HepG2 (cell line): ENCODE data around the gene KCNH8.

Experiments used
- CTCF ChIP-seq: sonication (generic); formaldehyde crosslinking; IDR thresholded peaks from 2 replicates; pipeline ENCODE4 v1.5.0; 2020; ENCODE audit warnings: mild to moderate bottlenecking, missing genetic modification reagents, moderate library complexity
- EP300 ChIP-seq, 3 experiments: sonication (generic) in 1 of 3; formaldehyde crosslinking in 1 of 3; IDR thresholded peaks; 2 replicates each; pipeline versions ENCODE4 v1.5.1 to v1.6.1; 2011 to 2020; ENCODE audit warnings: low read depth in 2 of 3, low read length in 2 of 3, borderline replicate concordance in 1 of 3, improper control_type of control experiment in 1 of 3, mild to moderate bottlenecking in 1 of 3, missing genetic modification reagents in 1 of 3, moderate library complexity in 1 of 3
- GMEB1 ChIP-seq: sonication (generic); formaldehyde crosslinking; IDR thresholded peaks from 2 replicates; pipeline ENCODE4 v1.5.1; 2020; ENCODE audit warnings: missing genetic modification reagents, mild to moderate bottlenecking, borderline replicate concordance
- GTF2F1 ChIP-seq: fragments of 150-350 bp; IDR thresholded peaks from 2 replicates; pipeline ENCODE4 v1.6.1; 2014; ENCODE audit warnings: low read length
- HIVEP1 ChIP-seq: sonication (generic); formaldehyde crosslinking; IDR thresholded peaks from 2 replicates; pipeline ENCODE4 v1.4.0; 2020; ENCODE audit warnings: mild to moderate bottlenecking, missing genetic modification reagents
- NFE2L1 ChIP-seq: sonication (generic); formaldehyde crosslinking; IDR thresholded peaks from 2 replicates; pipeline ENCODE4 v1.4.0; 2020; ENCODE audit warnings: missing genetic modification reagents, mild to moderate bottlenecking, borderline replicate concordance
- RNF2 ChIP-seq: fragments of 450-650 bp; conservative IDR thresholded peaks from 2 replicates; pipeline ENCODE4 v1.6.1; 2016; ENCODE audit warnings: low read depth
- SP1 ChIP-seq, 2 experiments: fragments of 450-650 bp in 1 of 2; sonication (generic) in 1 of 2; formaldehyde crosslinking in 1 of 2; IDR thresholded peaks; 2 replicates each; pipeline versions ENCODE4 v1.4.0 to v1.6.1; 2016 to 2020; ENCODE audit warnings: missing genetic modification reagents in 1 of 2
- THRA ChIP-seq: sonication (generic); formaldehyde crosslinking; IDR thresholded peaks from 2 replicates; pipeline ENCODE4 v1.4.0; 2020; ENCODE audit warnings: missing genetic modification reagents, borderline replicate concordance
- U2AF1 ChIP-seq: fragments of 200-400 bp; formaldehyde crosslinking; optimal IDR thresholded peaks from 2 replicates; pipeline ENCODE3; 2017; ENCODE audit warnings: mild to moderate bottlenecking, low read depth, low read length
- TF ChIP-seq, protein P1 (sequence below): sonication (generic); formaldehyde crosslinking; IDR thresholded peaks from 2 replicates; pipeline ENCODE4 v1.4.0; 2020; ENCODE audit warnings: missing genetic modification reagents, borderline replicate concordance
- TF ChIP-seq, protein P2 (sequence below): sonication (generic); formaldehyde crosslinking; IDR thresholded peaks from 2 replicates; pipeline ENCODE4 v1.5.0; 2020; ENCODE audit warnings: missing genetic modification reagents

DNA sequence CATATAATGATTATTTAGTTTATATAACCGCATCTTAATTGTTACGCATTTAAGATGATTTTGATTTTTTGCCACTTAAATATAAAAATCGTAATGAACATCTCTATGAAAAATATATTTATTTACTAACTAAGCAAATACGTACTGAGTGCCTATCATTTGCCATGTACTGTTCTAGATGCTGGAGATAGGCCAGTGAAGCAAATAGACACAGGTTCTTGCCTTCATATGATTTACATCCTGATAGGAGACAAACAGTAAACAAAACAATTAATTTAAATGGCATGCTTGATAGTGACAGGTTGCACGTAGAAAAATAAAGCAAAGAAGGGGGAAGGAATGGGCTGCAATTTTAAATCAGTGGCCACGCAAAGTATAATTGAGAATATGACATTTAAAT, 217.2 kb downstream of the KCNH8 start:
- TF ChIP-seq, protein P1, sequence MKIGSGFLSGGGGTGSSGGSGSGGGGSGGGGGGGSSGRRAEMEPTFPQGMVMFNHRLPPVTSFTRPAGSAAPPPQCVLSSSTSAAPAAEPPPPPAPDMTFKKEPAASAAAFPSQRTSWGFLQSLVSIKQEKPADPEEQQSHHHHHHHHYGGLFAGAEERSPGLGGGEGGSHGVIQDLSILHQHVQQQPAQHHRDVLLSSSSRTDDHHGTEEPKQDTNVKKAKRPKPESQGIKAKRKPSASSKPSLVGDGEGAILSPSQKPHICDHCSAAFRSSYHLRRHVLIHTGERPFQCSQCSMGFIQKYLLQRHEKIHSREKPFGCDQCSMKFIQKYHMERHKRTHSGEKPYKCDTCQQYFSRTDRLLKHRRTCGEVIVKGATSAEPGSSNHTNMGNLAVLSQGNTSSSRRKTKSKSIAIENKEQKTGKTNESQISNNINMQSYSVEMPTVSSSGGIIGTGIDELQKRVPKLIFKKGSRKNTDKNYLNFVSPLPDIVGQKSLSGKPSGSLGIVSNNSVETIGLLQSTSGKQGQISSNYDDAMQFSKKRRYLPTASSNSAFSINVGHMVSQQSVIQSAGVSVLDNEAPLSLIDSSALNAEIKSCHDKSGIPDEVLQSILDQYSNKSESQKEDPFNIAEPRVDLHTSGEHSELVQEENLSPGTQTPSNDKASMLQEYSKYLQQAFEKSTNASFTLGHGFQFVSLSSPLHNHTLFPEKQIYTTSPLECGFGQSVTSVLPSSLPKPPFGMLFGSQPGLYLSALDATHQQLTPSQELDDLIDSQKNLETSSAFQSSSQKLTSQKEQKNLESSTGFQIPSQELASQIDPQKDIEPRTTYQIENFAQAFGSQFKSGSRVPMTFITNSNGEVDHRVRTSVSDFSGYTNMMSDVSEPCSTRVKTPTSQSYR (CRISPR knock-in tag) = no peak
- no peak for TF ChIP-seq NFE2L1 (CRISPR knock-in tag)
- TF ChIP-seq CTCF = no peak
- TF ChIP-seq U2AF1 = no peak
- TF ChIP-seq, protein P2, sequence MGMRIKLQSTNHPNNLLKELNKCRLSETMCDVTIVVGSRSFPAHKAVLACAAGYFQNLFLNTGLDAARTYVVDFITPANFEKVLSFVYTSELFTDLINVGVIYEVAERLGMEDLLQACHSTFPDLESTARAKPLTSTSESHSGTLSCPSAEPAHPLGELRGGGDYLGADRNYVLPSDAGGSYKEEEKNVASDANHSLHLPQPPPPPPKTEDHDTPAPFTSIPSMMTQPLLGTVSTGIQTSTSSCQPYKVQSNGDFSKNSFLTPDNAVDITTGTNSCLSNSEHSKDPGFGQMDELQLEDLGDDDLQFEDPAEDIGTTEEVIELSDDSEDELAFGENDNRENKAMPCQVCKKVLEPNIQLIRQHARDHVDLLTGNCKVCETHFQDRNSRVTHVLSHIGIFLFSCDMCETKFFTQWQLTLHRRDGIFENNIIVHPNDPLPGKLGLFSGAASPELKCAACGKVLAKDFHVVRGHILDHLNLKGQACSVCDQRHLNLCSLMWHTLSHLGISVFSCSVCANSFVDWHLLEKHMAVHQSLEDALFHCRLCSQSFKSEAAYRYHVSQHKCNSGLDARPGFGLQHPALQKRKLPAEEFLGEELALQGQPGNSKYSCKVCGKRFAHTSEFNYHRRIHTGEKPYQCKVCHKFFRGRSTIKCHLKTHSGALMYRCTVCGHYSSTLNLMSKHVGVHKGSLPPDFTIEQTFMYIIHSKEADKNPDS (CRISPR knock-in tag) = no peak
- TF ChIP-seq THRA = no peak
- TF ChIP-seq HIVEP1 (CRISPR knock-in tag) = no peak
- no peak for TF ChIP-seq EP300 (IDR thresholded peaks at IDR 0.05; ENCODE audit: low read depth in 2 of 2, low read length in 2 of 2)
- no peak for TF ChIP-seq EP300 (CRISPR knock-in tag; IDR thresholded peaks at IDR 0.05; ENCODE audit: borderline replicate concordance)
- no peak for TF ChIP-seq GMEB1
- no peak for TF ChIP-seq GTF2F1
- TF ChIP-seq RNF2 = no peak
- no peak for TF ChIP-seq SP1 (IDR thresholded peaks at IDR 0.05)
- TF ChIP-seq SP1 (CRISPR knock-in tag; IDR thresholded peaks at IDR 0.05) = no peak
